Mesendoderm (in vitro differentiated cells): ENCODE data around the gene RPGRIP1L.
"Not testable (repeated sequence)": the region's sequence is repeated elsewhere in the genome, so short reads cannot be mapped to it uniquely, and the experiment has no call there.

Source experiments
- DNase-seq: peaks from one replicate; pipeline ENCODE4 v3.0.0; 2013
- H2AK5ac ChIP-seq: 2 replicates; pipeline ENCODE4 v1.6.1; 2013; ENCODE audit warnings: low read length, inconsistent platforms
- H2BK120ac ChIP-seq: 2 replicates; pipeline ENCODE4 v1.6.1; 2013; ENCODE audit warnings: low read depth, mild to moderate bottlenecking, low read length, moderate library complexity, mixed read lengths
- H2BK15ac ChIP-seq: replicated peaks from 2 replicates; pipeline ENCODE4 v1.6.1; 2013; ENCODE audit warnings: low read depth, mild to moderate bottlenecking, moderate library complexity
- H2BK5ac ChIP-seq: 2 replicates; pipeline ENCODE4 v1.6.1; 2013; ENCODE audit warnings: low read length, inconsistent platforms
- H3K18ac ChIP-seq: 2 replicates; pipeline ENCODE4 v1.6.1; 2013; ENCODE audit warnings: mild to moderate bottlenecking, low read length, mixed read lengths
- H3K23ac ChIP-seq: one replicate; pipeline ENCODE4 v1.6.1; 2013; ENCODE audit warnings: low read length
- H3K27ac ChIP-seq: 2 replicates; pipeline ENCODE4 v1.5.1; 2013; ENCODE audit warnings: low read depth, mild to moderate bottlenecking, inconsistent platforms, low read length, moderate library complexity
- H3K27me3 ChIP-seq: 2 replicates; pipeline ENCODE4 v1.6.1; 2013; ENCODE audit warnings: low read length, control low read depth, mild to moderate bottlenecking, inconsistent platforms; ENCODE audit not compliant: insufficient read depth, poor library complexity
- H3K36me3 ChIP-seq: 2 replicates; pipeline ENCODE4 v1.6.1; 2013; ENCODE audit warnings: low read length, inconsistent platforms; ENCODE audit not compliant: control insufficient read depth, insufficient read depth
- H3K4ac ChIP-seq: one replicate; pipeline ENCODE4 v1.6.1; 2013; ENCODE audit warnings: low read depth, mild to moderate bottlenecking, low read length, moderate library complexity
- H3K4me1 ChIP-seq: 2 replicates; pipeline ENCODE4 v1.6.1; 2013; ENCODE audit warnings: low read depth, low read length, inconsistent platforms; ENCODE audit not compliant: control insufficient read depth
- H3K4me2 ChIP-seq: 2 replicates; pipeline ENCODE4 v1.6.1; 2013; ENCODE audit warnings: low read length
- H3K4me3 ChIP-seq: 2 replicates; pipeline ENCODE4 v1.5.1; 2013; ENCODE audit warnings: mild to moderate bottlenecking, low read length
- H3K56ac ChIP-seq: one replicate; pipeline ENCODE4 v1.6.1; 2013; ENCODE audit warnings: low read length
- H3K79me1 ChIP-seq: 2 replicates; pipeline ENCODE4 v1.6.1; 2013; ENCODE audit warnings: low read length, inconsistent platforms
- H3K79me2 ChIP-seq: 2 replicates; pipeline ENCODE4 v1.6.1; 2013; ENCODE audit warnings: mild to moderate bottlenecking, low read length; ENCODE audit not compliant: control insufficient read depth, insufficient read depth
- H3K9ac ChIP-seq: 2 replicates; pipeline ENCODE4 v1.6.1; 2013; ENCODE audit warnings: low read length, inconsistent platforms
- H4K5ac ChIP-seq: one replicate; pipeline ENCODE4 v1.6.1; 2013; ENCODE audit warnings: low read length
- H4K8ac ChIP-seq: one replicate; pipeline ENCODE4 v1.6.1; 2013; ENCODE audit warnings: low read depth, mild to moderate bottlenecking, control low read depth, low read length, moderate library complexity
- WGBS: extraction: QIAGEN DNeasy Blood & Tissue Kit; methylation state at CpG from one replicate; pipeline ENCODE4 v1.1.7; 2013; ENCODE audit warnings: low lambda C conversion rate, missing lambda C conversion rate; ENCODE audit not compliant: insufficient coverage; ENCODE audit errors: extremely low coverage; 5-methylcytosine and 5-hydroxymethylcytosine counted together

RPGRIP1L gene

DNA sequence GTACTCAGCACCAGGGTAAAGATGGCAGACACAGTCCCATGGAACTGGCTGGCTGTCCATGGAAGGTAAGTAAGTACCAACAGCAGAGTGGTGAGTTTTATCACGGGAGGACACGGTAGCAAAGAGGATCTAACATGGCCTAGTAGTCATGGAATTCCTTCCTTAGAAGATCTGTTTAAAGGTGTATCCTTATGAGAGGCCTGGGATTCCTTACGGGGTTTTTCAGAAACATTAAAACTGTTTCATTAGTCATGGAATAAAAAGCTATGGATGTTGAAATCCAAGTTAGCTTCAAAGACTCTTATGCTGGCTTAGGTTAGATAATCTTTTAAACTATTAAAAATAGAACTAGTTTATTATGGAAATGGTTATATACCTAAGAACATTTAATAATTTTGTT lies 7.7 kb upstream of the RPGRIP1L start:
- Histone ChIP-seq H2BK120ac (no peak overlapping the region), H3K4ac (no peak overlapping the region), H3K18ac (no peak overlapping the region), H3K27ac (no peak overlapping the region), H4K8ac (no peak overlapping the region), H3K4me1 (no peaks in the 10 kb centered on the region), H3K56ac (no peak overlapping the region), H3K79me1 (peaks cover 10% of the 10 kb centered on the region), H3K9ac (no peak overlapping the region), H3K27me3 (no peaks in the 10 kb centered on the region), H2BK15ac (no peak overlapping the region), H2AK5ac (no peak overlapping the region), H3K23ac (no peak overlapping the region), H3K36me3 (no peaks in the 10 kb centered on the region), H3K4me2 (no peak overlapping the region), H3K79me2 (peaks cover 4% of the 10 kb centered on the region), H2BK5ac (no peak overlapping the region), H3K4me3 (no peak overlapping the region), H4K5ac (no peak overlapping the region)
- no CpG with 5 or more reads among the region's 3 CpGs for WGBS
- DNase-seq: no peak

DNA sequence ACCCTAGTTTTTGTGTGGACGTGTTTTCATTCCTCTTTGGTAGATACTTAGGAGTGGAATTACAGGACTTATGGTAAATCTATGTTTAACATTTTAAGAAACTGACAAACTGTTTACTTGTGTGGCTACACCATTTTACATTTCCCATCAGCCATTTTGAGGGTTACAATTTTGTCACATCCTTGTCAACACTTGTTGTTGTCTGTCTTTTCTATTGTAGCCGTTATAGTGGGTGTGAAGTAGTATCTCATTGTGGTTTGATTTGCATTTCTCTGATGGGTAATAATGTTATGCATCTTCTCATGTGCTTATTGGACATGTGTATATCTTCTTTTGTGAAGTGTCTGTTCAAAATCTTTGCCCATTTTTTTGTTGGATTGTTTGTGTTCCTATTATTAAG lies 4.8 kb upstream of the RPGRIP1L start:
- Histone ChIP-seq H2BK120ac (no peak overlapping the region), H3K79me2 (peaks cover 7% of the 10 kb centered on the region), H3K4me2 (no peak overlapping the region), H3K9ac (no peak overlapping the region), H3K56ac (no peak overlapping the region), H3K79me1 (peaks cover 9% of the 10 kb centered on the region), H3K27ac (no peak overlapping the region), H3K4ac (no peak overlapping the region), H3K27me3 (no peaks in the 10 kb centered on the region), H2BK5ac (no peak overlapping the region), H3K18ac (no peak overlapping the region), H3K36me3 (no peaks in the 10 kb centered on the region), H3K23ac (no peak overlapping the region), H3K4me3 (no peak overlapping the region), H2BK15ac (no peak overlapping the region), H2AK5ac (no peak overlapping the region), H4K5ac (no peak overlapping the region), H4K8ac (no peak overlapping the region), H3K4me1 (no peaks in the 10 kb centered on the region)
- no CpG with 5 or more reads among the region's 2 CpGs for WGBS
- DNase-seq: no peak

DNA sequence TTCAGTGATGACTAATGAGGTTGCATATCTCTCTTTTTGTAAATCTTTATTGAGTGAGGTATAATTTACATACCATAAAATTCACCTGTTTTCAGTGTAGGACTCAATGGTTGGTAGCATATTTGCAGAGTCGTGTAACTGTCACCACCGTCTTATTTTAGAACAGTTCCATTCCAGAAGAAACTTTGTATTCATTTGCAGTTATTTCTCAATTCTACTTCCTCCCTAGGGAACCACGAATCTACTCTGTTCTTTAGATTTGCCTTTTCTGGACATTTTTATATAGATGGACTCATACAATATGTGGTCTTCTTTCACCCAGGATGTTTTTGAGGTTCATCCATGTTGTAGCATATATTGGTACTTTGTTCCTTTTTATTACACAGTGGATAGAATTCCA lies 4.0 kb upstream of the RPGRIP1L start:
- peaks cover 9% of the 10 kb centered on the region for H3K79me1 ChIP-seq
- no peak overlapping the region for H3K4me2 ChIP-seq
- no peaks in the 10 kb centered on the region for H3K36me3 ChIP-seq
- no peak overlapping the region for H4K5ac ChIP-seq
- DNase-seq: no peak
- no peaks in the 10 kb centered on the region for H3K4me1 ChIP-seq
- no peak overlapping the region for H2BK15ac ChIP-seq
- H2AK5ac ChIP-seq: no peak overlapping the region
- no peak overlapping the region for H4K8ac ChIP-seq
- H3K56ac ChIP-seq: no peak overlapping the region
- H2BK5ac ChIP-seq: no peak overlapping the region
- no peaks in the 10 kb centered on the region for H3K27me3 ChIP-seq
- no peak overlapping the region for H3K4ac ChIP-seq
- no peak overlapping the region for H3K27ac ChIP-seq
- no peak overlapping the region for H3K9ac ChIP-seq
- H3K23ac ChIP-seq: no peak overlapping the region
- H2BK120ac ChIP-seq: no peak overlapping the region
- peaks cover 7% of the 10 kb centered on the region for H3K79me2 ChIP-seq
- no peak overlapping the region for H3K4me3 ChIP-seq
- WGBS: no CpG with 5 or more reads among the region's 3 CpGs
- H3K18ac ChIP-seq: no peak overlapping the region

DNA sequence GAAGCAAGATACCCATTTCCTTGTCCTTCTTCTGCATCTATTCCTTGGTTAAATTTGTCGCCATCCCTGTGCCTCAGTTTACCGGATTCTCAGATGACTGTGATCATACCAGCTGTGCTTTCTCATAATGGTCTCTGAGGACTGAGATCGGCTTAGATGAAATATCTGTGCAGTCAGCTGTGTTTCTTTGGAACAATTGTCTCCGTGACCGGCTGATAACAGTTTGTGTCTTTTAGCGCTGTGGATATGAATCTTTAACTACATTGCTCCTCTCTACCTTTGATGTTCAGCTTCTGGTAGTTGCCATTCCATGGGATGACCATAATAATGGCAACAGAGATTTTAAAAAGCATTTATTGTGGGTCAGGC lies 770 bp upstream of the RPGRIP1L start:
- H3K4me1 ChIP-seq: no peaks in the 10 kb centered on the region
- no peak overlapping the region for H2BK15ac ChIP-seq
- H3K36me3 ChIP-seq: no peaks in the 10 kb centered on the region
- H3K27ac ChIP-seq: no peak overlapping the region
- no peak overlapping the region for H4K8ac ChIP-seq
- no CpG with 5 or more reads among the region's 6 CpGs for WGBS
- no peak overlapping the region for H3K4ac ChIP-seq
- H3K27me3 ChIP-seq: no peaks in the 10 kb centered on the region
- H2BK5ac ChIP-seq: no peak overlapping the region
- H3K56ac ChIP-seq: peak overlapping the region; percentile 86
- no peak overlapping the region for H4K5ac ChIP-seq
- DNase-seq: no peak
- H2BK120ac ChIP-seq: no peak overlapping the region
- H2AK5ac ChIP-seq: no peak overlapping the region
- H3K4me3 ChIP-seq: peak overlapping the region; percentile 40
- H3K23ac ChIP-seq: no peak overlapping the region
- H3K79me2 ChIP-seq: peaks cover 7% of the 10 kb centered on the region
- peak overlapping the region; percentile 70 for H3K9ac ChIP-seq
- no peak overlapping the region for H3K18ac ChIP-seq
- peak overlapping the region; percentile 75 for H3K4me2 ChIP-seq
- peaks cover 7% of the 10 kb centered on the region for H3K79me1 ChIP-seq

DNA sequence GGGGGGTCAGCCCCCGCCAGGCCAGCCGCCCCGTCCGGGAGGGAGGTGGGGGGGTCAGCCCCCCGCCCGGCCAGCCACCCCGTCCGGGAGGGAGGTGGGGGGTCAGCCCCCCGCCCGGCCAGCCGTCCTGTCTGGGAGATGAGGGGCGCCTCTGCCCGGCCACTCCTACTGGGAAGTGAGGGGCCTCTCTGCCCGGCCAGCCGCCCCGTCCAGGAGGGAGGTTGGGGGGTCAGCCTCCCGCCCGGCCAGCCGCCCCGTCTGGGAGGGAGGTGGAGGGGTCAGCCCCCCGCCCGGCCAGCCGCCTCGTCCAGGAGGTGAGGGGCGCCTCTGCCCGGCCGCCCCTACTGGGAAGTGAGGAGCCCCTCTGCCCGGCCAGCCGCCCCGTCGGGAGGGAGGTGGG lies 5.4 kb downstream of the RPGRIP1L start:
- not testable (repeated sequence) for H3K56ac ChIP-seq, H3K4me3 ChIP-seq, H3K36me3 ChIP-seq, H4K8ac ChIP-seq, H2BK5ac ChIP-seq, H2AK5ac ChIP-seq, H3K27ac ChIP-seq, H3K27me3 ChIP-seq, DNase-seq, H3K79me1 ChIP-seq, H3K9ac ChIP-seq, H2BK120ac ChIP-seq, H3K18ac ChIP-seq, H3K4me2 ChIP-seq, H2BK15ac ChIP-seq, H3K79me2 ChIP-seq, H3K4me1 ChIP-seq, H3K4ac ChIP-seq, H4K5ac ChIP-seq, H3K23ac ChIP-seq
- no CpG with 5 or more reads among the region's 31 CpGs for WGBS

DNA sequence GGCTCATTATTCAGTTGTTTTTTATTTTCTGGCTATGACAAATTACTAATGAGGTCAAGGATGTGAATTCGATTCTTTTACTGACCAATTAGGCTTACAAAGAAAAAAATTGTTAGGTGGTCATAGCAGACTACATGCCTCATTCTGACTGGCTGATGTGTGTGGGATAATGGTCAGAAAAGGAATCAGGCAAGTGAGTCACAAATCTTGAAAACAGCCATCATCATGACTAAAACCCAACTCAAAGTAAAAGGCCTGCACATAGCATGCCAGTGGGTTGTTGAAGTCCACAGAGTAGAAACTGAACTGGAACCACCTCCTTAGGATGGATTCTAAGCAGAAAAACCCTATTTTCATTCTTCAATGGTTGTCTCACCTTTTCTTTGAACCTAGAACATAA lies 8.6 kb downstream of the RPGRIP1L start:
- Histone ChIP-seq H3K4me3 (no peak overlapping the region), H3K4ac (no peak overlapping the region), H3K27me3 (no peaks in the 10 kb centered on the region), H4K5ac (no peak overlapping the region), H3K9ac (no peak overlapping the region), H3K4me1 (no peaks in the 10 kb centered on the region), H3K79me2 (no peaks in the 10 kb centered on the region), H3K4me2 (no peak overlapping the region), H3K23ac (no peak overlapping the region), H3K36me3 (no peaks in the 10 kb centered on the region), H3K18ac (no peak overlapping the region), H3K79me1 (no peaks in the 10 kb centered on the region), H2BK120ac (no peak overlapping the region), H3K27ac (no peak overlapping the region), H4K8ac (no peak overlapping the region), H2AK5ac (no peak overlapping the region), H2BK15ac (no peak overlapping the region), H2BK5ac (no peak overlapping the region), H3K56ac (no peak overlapping the region)
- WGBS: no CpG with 5 or more reads among the region's 1 CpG
- no peak for DNase-seq
